HG02870 (cell line): Measurements from ENCODE around the gene KDM8.
"Not testable (repeated sequence)": the region's sequence is repeated elsewhere in the genome, so short reads cannot be mapped to it uniquely, and the experiment has no call there.

Source experiments
- ATAC-seq: cut with Tn5 transposase; IDR thresholded peaks from one replicate; pipeline ENCODE4 v1.9.1; 2021; ENCODE audit warnings: mild to moderate bottlenecking, moderate library complexity; ENCODE audit not compliant: unreplicated experiment

The KDM8 gene

DNA sequence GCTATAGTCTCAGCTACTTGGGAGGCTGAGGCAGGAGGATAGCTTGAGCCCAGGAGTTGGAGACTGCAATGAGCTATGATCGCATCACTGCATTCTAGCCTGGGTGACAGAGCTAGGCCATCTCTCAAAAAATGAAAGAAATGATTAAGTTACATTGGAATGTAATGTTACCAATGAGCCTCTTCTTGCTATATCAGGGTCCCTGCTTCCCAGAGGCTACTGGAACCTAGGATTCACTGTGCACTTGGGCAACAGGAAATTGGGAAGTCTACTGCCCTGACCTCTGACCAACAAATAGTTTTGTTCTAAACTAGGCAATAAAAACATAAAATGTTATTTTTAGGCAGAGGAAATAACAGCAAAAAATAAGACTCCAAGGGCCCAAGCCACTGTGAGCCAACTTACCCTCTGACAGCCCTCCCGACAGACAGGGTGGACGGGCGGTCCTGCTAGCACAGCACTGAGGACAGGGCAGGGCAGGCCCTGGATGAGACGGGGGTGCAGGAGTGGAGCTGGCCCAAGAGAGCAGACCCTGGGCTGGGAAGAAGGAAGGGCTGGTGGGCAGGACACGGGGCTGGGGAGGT, 37.7 kb downstream of the KDM8 start:
- ATAC-seq = no peak

DNA sequence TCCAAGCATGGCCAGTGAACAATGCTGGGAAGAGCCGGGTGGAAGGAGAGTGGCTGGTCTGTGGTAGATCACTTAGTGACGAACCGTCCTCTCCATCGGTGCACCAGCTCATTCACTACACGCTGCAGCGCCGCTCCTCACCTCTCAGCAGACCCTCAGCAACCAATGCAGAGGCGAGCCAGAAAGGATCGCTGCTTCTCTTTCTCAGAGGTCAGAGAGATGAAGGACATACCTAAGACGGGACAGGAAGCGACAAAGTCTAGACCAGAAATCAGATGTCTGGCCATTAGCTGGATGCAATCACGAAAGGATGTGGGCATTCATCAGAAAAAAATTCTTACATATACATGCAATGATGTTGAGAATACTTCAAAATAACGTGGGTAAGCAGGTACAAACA, 38.3 kb downstream of the KDM8 start:
- no peak for ATAC-seq

DNA sequence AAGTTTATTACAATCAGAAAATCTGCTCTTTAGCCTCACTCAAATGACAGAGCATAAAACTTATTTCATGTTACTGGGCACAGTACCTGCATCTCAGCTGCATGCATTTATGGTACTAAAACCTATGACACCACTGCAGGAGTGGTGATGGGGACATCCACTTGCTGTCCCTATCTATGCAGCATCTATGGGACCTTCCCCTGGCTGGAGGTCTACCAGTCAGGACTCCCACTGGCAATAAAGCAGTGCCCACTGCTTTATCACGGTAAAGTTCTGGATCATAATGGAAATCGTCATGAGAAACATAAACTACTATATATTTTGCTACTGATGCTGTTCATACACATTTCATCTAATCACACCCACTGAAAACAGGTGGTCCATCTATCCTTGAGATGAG, 39.1 kb downstream of the KDM8 start:
- ATAC-seq = no peak

DNA sequence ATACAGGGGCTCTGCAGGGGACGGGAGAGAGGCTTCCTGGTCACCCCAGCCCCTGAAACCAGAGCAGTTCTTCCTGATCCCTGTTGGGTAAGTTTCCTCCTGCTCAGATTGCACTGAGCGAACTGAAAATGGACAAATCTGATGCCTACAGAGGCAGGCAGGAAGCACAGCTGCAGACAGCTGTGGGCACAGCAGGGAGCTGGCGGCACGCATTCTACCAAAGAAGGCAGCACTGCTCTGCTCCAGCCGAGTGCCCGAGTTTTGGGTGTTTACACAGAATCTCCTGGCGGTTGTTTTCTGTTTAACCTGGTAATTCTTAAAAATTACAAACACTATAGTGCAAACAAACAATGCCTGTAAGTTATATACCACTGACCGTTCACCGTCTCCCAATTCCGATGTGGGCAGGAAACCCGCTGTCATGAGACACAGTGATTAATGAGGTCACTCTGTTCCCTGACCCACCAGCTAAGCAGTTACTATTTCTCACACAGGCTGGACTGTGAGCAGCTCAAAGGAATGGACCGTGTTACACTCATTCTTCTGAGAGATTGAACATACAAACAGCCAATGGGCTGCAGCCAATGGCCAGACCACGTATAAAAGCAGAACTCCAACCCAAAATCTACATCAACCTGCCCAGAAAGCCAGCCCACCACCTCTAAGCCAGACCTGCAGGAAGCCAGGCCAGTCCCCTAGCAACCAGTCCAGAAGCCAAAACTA, 39.7 kb downstream of the KDM8 start:
- ATAC-seq = no peak

DNA sequence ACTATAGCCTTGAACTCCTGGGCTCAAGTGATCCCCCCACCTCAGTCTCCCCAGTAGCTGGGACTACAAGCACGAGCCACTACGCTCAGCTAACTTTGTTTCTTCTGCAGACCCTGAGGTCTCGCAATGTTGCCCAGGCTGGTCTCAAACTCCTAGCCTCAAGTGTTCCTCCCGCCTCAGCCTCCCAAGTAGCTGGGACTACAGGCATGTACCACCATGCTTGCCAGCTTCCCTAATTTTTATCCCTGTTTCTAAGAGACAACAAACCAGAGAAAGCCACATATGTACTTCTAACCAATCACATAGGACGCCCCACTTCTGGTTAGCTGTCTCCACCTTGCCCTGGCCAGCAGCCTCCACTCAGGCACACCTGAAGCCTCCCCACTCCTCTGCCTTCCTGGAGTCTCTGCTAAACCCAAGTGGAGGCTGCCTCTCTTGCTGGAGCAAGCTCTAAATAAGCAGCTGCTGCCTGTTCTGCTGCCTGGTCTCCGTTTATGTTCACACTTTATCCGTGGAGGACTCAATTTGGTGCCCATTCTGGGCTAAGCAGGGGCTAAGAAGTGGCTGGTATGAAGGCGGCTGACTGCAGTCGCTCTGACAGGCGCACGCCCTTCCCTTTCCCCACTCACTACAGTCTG, 40.5 kb downstream of the KDM8 start:
- ATAC-seq = no peak

DNA sequence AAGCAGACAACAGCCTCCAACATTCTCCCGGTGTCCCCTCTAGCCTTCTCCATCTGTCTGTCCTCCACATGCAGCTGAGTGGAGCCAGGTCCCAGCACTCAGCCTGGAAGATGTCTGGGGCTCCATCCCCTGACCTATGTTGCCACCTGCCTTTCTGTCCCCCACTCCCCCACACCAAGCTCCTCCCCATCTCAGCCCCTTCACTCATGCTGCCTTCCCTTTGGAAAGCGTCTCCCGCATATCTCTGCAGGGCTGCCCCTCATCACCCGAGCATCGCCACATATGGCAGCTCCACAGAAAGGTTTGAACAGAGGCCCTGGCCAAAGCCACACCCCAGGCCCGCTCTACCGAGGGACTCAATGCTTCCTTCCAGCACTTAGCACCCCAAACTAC, 41.0 kb downstream of the KDM8 start:
- no peak for ATAC-seq

DNA sequence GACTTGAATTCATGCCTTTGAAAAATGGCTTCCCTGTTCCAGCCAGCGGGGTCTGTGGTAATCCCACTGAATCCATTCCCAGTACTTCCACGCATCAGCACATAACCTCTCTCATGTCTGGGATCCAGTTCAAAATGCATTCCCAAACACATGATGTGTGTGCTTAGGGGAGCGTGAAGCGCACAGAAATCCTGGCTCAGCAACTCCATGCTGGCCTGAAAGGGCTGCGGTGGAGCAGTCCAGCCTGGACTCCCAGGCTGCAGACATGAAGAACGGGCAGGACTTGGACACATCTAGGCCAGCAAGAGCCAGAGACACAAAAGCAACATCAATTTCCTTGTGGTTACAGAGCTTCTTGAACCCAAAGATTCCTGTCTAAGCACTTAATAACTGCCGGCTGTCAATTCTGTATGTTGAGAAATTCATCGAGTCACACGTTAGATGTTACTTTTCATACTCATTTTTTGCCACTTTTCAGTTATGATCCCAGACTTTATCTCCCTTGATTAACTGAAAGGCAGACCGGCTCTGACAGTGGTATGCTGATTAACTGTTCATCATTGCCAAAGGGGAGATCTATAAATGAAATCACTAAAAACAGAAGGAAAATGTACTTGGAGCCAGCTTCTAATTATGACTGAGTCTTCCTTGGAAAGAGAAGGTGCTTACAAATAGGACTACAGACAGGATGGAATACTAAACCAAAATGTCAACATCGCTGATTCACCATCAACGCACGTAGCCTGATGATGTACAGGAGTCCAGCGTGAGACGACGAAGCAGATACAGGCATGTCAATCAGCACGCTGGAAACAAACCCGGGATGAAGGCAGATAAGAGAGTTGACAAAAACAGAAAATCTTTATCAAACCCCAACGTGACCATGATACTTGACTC, 42.2 kb downstream of the KDM8 start:
- ATAC-seq = no peak

DNA sequence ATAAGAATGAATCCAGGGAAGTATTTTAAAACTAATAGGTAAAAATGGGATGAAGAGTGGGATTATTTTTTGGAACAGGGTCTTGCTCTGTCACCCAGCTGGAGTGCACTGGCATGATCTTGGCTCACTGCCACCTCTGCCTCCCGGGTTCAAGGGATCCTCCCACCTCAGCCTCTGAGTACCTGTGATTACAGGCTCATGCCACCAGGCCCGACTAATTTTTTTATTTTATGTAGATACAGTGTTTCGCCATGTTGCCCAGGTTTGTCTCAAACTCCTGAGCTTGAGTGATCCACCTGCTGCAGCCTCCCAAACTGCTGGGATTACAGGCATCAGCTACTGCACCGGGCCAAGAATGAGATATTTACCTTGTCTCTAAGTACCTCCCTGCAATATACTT, 43.1 kb downstream of the KDM8 start:
- ATAC-seq = no peak

DNA sequence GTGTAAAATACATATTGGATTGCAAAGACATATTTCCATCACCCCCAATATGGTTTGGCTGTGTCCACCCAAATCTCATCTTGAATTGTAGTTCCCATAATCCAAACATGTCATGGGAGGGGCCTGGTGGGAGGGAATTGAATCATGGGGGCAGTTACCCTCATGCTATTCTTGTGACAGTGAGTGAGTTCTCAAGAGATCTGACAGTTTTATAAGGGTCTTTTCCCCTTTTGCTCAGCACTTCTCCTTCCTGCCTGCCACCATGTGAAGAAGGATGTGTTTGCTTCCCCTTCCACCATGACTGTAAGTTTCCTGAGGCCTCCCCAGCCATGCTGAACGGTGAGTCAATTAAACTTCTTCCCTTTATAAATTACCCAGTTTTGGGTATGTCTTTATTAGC, 43.8 kb downstream of the KDM8 start:
- ATAC-seq = not testable (repeated sequence)

DNA sequence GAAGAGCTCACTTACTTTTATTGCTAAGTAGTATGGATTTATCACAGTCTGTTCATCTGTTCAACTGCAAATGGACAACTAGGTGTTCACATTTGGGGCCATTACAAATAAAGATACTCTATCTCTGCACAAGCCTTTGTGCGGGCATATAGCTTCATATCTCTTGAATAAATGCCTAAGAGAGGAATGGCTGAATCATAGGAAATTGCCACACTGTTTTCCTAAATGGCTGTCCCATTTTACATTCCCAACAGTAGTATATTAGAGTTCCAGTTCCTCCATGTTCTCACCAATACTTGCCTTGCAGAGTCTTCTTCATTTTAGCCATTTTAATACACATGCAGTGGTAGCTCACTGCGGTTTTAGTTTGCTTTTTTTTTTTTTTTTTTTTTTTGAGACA, 44.7 kb downstream of the KDM8 start:
- ATAC-seq = no peak

DNA sequence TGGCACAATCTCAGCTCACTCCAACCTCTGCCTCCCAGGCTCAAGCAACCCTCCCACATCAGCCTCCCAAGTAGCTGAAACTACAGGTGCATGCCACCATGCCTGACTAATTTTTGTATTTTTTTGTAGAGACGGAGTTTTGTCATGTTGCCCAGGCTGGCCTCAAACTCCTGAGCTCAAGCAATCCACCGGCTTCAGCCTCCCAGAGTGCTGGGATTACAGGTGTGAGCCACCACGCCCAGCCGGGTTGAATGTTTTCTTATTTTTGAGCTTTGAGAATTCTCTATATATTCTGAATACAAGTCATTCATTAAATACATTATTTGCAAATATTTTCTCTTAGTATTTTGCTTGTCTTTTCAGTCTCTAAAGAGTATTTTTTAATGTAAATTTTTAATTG, 45.6 kb downstream of the KDM8 start:
- ATAC-seq = not testable (repeated sequence)

DNA sequence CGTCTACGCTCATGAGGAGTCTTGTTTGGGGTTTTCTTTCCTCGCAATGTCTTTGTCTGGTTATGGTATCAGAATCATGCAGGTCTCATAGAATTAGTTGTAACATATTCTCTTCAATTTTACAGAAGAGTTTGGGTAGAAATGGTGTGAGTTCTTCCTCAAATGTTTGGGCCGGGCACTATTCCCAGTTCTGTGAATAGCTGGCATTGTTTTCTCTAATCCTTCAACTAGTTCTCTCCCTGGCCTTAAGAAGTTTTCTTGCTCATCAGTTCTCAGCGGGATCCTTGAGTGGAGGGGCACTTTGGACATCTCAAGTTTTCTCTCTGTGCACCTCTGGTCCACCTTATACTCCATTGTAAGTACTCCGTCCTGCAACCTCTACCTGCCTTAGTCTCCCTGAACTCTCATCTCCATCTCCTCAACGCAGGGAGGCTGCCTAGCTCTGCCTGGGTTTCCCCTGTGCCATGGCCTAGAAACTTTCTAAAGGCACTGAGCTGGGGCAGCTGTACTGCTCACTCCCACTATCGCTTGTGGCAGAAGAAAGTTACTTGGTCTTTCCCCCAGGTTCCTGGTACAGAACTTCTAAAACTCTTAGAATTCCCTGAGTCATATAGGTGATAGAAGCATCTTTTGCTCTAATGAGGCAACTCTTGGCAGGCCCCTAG, 48.3 kb downstream of the KDM8 start:
- ATAC-seq = no peak

DNA sequence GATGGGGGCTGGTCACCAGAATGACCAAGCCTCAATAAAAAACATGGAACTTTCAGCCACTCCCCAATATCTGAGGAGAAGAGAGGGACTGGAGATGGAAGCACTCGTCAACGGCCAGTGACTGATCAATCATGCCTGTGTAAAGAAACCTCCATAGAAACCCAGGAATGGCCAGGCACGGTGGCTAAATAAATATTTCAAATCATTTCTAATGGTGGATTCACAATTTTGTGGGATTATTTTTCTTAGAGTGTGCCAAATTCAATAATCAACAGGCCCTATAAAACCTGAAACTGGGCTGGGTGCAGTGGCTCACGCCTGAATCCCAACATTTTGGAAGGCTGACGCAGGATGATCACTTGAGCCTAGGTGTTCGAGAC, 48.9 kb downstream of the KDM8 start:
- ATAC-seq = no peak

DNA sequence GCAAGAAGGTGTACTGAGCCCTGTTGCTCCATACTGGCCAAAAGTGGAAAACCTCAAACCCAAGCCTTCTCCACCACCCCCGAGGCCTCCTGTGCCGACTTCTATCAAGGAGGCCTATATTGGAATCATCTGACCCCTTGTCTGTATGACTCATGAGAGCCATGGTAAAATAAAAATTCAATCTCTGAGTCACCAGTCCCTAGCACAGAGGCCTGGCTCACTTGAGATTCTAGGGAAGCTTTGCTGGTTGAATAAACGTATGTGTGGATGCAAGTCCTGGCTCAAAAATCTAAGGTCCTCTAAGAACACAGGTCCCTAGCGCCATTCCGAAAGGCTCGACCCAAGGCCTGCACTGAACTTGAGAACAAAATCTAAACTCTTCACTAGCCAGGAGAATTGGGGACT, 50.2 kb downstream of the KDM8 start:
- ATAC-seq = no peak

DNA sequence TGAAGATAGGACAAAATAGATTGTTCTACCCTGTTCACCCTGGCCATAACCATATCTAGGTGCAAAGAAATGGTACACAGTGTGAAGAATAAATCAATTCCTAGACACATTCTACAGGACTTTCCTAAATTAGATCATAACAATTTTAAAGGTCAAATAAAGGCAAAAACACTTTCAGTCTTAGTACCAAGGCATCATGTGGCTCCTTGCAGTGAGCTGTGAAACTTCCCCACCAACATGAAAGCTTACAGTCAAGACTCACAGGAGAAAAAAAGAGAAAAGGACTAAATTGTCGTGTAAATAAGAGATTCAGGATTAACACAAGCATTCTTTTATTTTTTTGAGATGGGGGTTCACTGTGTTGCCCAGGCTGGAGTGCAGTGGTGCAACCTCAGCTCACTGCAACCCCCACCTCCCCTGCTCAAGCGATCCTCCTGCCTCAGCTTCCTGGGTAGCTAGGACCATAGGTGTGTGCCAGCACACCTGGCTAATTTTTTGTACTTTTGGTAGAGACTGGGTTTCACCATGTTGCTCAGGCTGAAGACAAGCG, 51.0 kb downstream of the KDM8 start:
- ATAC-seq = peak; percentile 85

DNA sequence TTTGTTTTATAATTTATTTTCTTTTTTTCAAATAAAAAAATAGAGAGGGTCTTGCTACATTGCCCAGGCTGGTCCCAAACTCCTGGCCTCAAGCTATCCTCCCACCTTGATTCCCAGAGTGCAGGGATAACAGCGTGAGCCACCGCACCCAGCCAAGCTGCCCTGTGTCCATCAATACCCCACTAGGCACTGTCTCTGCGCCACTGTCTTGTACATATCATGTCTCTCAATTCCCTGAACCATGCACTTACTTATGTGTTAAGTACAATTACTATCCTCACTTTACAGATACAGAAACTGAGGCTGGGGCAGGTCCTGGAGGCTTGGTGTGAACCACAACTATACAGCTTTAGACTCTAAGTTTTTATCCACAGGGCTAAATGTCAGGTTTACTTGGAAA, 53.5 kb downstream of the KDM8 start:
- ATAC-seq = no peak

DNA sequence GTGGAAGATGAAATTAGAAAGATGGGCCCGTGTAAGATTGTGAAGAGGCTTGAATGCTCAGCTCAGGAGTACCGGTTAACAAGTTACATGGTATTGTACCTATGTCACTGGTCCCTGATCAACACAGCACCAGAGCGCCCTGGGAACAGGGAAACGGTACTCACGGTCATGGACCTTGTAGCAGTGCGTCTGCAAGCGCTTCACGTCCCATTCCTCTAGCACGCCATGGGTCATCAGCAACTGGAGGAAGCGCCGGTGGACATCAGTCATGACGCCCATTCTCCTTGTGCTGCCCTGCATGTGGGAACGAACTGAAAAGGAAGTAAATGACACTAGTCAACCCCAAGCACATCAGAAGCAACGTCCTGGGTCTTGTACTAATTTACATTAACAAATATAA, 53.9 kb downstream of the KDM8 start:
- no peak for ATAC-seq

DNA sequence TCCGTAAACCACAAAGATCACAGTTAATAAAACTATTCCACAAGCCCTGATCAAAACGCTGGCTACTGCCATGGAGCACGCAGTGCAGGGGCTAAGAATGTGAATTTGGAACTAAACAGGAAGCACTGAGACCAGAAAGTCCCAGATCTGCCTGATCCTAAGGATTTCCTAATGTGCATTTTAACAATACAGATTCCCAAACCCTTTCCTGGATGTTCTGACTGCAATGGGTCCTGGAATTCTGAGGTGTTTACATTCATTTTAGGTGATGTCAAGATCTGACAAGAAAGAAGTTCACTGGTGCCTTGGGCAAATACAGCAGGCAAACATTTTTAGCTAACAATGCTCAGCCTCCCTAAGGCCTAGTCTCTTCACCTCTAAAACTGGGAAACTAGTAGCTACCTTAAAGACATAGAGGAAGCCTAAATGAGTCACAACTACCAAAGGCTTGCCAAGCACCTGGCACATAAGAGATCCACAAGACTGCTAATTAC, 55.0 kb downstream of the KDM8 start:
- ATAC-seq = no peak

DNA sequence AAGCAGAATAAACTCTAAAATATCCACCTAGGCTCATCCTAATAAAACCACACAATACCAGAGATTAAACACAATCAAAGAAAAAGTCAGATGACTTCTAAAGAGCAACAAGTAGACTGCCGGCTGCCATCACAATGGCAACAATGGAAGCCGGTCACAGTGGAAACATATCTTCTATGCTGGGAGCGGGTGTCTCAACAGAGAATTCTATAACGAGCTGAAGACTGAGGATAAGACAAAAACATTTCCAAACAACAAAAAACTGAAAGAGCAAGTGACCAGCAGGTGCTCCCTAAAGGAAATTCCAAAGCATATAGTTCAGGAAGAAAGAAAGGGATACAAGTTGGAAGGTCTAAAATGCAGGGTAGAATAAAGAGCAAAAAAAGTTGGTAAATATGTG, 56.4 kb downstream of the KDM8 start:
- ATAC-seq = no peak

DNA sequence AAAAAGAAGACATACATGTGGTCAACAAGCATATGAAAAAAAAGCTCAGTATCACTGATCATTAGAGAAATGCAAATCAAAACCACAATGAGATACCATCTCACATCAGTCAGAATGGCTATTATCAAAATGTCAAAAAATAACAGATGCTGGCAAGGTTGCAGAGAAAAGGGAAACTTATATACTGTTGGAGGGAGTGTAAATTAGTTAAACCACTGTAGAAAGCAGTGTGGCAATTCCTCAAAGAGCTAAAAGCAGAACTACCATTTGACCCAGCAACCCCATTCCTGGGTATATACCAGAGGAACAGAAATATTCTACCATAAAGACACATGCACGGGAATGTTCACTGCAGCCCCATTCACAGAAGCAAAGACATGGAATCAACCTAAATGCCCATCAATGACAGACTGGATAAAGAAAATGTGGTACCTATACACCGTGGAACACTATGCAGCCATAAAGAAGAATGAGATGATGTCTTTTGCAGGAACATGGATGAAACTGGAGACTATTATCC, 59.6 kb downstream of the KDM8 start:
- not testable (repeated sequence) for ATAC-seq
